Sciatic nerve (tissue), 2 donors: ENCODE measurements around the gene CCDC63. TPM values are rescaled to one million over a fixed set of nuclear protein-coding genes. Genes with fewer than 3 reads are reported as not detected.

Experiments used
- ATAC-seq: fragments of 200-7000 bp; cut with Tn5 transposase; one replicate; pipeline ENCODE4 v1.9.1; 2020; ENCODE audit warnings: mild to moderate bottlenecking, moderate library complexity
- DNase-seq: peaks from one replicate; pipeline ENCODE4 v3.0.0-alpha.2; 2020; ENCODE audit warnings: low spot score
- intact Hi-C: fragments of 100-400 bp; cut with DNase I; formaldehyde crosslinking; loops from one replicate; pipeline ENCODE4 v1.14.2; 2022
- total RNA-seq: library from RNA; stranded (reverse); fragmentation: NEBNext Ultra II Directional; extraction: Animal tissue kit (Norgen Biotek cat#: 25700); gene quantifications from one replicate; pipeline ENCODE4 v1.2.1, GENCODE V29; 2021
- donor health status: DM: no; HTN: no; CAD: no.
- donor health status: DM: no; HTN: no; CAD: no.

CCDC63 gene
- total RNA-seq: not detected

DNA sequence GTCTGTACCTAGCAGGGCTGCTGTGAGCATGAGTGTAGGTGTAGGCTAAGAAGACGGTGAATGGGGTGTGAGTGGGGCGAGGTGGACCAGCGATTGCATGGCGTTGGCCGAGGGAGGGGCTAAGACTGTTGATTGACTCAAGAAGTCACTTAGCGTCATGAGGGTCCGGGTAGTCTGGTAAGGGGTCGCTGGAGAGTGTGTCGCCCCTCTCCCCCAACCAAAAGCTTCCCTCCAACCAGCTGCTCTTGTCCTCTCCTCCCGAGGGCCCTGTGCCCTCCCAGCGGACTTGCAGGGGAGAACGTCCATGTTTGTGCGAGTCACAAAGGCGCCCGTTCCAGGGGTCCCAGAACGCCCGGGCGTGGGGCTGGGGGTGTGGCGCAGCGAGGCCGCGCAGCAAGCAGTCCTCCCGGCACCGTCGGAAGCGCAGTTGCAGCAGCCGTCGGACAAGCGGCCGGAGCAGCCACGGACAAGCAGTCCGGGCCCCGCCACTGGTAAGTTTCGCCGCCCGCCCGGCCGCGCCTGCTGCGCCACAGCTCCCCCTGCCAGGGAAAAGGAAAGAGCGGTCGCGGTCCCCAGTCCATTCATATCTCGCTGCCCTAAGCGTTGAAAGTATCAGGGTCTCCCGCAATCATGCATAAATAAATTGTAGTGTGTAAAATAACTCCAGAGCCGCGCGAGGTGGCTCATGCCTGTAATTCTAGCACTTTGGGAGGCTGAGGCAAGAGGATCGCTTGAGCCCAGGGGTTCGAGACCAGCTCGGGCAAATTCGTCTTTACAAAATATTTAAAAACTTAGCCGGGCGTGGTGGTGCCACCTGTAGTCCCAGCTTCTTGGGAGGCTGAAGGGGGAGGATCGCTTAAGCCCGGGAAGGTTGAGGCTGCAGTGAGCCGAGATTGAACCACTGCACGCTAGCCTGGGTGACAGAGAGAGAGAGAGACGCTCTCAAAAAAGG is at the start of gene CCDC63:
CCDC63 (plus strand) TSS at position 373 of the 952 bp plus-strand sequence. CDS start 5,968 bp downstream, outside the sequence.
- intact Hi-C loops: no loop called here
- DNase-seq: peak; percentile 67
- ATAC-seq: peak; percentile 55

DNA sequence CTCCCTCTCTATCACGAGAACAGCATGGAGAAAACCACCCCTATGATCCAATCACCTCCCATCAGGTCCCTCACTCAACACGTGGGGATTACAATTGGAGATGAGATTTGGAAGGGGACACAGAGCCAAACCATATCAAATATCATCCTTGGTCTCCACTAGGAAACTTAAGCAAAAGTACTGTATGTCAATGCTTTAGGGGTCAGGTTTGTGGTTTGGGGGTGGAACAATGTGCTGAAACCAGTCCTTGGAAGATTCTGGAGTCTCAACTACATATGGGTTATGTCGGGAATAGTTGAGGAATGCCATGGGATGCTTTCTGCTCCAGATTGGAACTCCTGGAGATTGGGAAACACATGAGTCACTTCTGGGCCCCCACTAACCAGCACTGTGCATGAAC is 48.3 kb upstream of the CCDC63 start:
- intact Hi-C loops: no loop called here
- ATAC-seq (no peak), DNase-seq (no peak)

DNA sequence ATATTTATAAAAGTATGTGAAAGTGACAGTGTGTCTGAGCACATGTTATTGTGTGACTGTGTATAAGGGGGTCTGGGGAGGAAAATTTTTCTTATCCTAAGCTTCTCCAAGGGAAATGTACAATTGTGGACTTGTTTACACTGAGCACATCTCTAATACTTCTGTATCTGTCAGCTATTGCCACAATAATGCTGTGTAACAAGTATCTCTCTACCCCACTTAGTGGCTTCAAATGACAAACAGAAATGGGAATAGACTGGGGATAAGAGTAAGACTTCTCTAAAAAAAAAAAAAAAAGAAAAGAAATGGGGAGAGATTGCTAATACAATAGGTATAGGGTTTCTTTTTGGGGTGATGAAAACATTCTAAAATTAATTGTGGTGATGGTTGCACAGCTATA is 44.3 kb upstream of the CCDC63 start:
- ATAC-seq (no peak), DNase-seq (no peak)
- intact Hi-C loops: no loop called here

DNA sequence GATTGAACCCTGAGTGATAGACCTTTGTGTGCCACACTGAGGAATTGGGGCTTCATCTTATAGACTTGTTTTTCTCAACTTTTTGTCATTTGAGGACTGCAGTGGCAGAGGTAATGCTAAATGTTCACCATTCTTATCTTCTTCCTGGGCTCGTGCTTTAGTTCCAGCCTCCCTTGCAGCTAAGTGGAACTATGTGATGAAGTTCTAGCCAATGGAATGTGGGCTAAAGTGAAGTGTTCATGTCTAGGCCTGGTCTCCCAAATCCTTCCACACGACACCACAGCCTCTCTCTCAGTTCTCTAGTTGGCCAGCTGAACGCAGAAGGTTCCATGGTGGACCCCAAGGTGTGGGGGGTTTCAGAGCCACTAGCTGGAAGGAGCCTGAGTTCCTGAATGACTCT is 42.4 kb upstream of the CCDC63 start:
- no peak for ATAC-seq
- DNase-seq: no peak
- intact Hi-C loops: no loop called here

DNA sequence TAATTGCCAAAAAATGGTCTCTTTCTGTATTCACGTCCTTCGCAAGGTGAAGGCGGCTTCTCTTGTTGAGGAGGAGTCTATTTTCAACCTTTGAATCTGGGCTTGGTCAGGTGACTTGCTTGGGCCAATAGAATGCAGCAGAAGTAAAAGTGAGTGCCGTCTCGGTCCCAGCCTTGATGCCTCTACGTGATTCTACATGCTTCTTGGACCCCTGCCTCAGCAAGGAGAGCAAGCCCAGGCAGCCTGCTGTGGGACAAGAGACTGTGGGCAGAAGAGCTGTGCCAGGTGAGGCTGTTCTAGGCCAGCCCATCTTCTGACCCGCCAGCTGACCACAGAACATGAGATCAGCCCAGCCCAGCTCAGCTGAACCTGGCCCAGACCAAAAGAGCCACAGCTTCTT is 39.1 kb upstream of the CCDC63 start:
- ATAC-seq (no peak), DNase-seq (no peak)
- intact Hi-C loops: no loop called here

DNA sequence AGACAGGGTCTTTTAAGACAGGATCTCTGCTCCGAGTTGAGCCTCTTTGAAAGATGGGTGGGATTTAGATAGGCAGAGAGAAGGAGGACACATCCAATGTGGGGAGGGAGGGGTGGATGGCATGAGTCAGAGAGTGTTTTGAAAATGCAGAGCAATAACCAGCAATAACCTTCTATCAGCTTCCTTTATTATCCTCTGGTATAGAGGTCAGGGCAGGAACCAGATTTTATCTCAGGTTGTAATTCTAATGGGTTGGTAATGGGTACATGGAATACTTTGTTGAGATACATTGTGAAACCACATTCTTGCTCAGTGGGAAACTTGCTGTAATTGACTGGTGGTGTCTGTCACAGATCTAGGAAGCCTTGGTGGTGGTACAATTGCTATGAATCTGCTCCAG is 37.6 kb upstream of the CCDC63 start:
- intact Hi-C loops: no loop called here
- ATAC-seq (no peak), DNase-seq (no peak)

DNA sequence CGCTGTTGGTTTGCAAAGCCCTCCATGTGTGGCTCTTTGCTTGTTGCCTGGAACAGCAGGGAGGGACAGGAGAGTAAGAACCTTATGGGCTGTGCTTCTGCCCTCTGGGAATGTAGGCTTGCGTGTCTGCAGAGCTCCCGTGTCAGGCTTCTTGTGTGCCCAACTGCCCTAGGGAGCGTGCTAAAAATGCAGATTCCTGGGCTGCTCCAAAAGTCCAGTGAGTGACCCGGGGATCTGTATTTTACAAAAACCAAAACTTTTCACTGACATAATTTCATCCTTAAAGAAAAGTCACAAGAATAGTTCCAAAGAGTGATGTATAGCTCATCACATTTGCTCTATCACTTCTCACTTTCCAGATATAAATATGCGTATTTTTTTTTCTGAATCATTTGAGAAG is 34.8 kb upstream of the CCDC63 start:
- intact Hi-C loops: no loop called here
- DNase-seq (no peak), ATAC-seq (no peak)

DNA sequence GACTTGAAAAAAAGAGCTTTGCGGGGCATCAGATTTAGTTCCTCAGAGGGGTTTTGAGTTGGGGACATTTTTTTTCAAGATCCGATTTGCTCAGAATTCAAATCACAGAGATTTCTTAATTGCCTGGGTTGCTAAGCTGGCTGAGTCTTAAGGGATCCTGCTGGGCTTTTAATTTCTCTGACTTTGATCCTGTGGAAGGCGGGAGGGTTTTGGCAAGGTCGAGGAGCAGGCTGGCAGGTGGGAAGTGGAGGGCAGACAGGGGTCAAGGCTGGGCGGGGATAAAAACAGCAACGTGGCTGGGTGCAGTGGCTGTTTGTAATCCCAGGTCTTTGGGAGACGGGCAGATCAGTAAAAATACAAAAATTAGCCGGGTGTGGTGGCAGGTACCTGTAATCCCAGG is 33.5 kb upstream of the CCDC63 start:
- intact Hi-C loops: no loop called here
- no peak for ATAC-seq
- DNase-seq: no peak

DNA sequence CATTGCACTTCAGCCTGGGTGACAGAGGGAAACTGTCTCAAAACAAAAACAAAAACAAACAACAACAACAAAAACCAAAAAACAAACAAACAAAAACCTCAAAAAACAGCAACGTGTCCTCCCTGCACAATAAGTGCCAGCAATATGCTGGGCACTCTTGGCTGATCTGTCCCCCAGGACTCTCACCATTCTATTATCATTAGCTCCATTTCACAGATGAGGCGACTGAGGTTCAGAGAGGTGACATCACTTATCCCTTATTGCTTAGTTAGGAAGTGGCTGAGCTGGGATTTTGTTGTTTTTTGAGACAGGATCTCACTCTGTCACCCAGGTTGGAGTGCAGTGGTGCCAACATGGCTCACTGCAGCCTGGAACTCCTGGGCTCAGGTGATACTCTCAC is 33.0 kb upstream of the CCDC63 start:
- ATAC-seq: no peak
- no peak for DNase-seq
- intact Hi-C loops: no loop called here

DNA sequence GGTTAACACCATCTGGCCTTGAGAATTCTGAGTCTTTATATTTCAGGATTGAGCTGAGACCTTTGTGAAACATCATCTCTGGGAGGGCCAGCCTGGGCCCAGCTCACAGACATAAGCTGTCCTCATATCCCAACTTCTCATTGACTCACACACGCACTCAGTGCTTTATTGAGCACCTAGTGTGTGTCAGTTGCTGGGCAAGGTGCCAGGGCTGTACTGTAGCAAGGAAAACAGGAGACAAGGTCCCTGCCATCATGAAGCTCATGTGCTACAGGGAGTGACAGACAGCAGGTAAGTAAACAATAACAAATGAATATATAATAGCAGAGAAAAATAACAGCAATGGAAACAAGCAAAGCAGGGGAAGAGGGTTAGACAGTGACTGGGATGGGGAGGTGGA is 30.5 kb upstream of the CCDC63 start:
- intact Hi-C loops: no loop called here
- no peak for DNase-seq
- ATAC-seq: no peak

DNA sequence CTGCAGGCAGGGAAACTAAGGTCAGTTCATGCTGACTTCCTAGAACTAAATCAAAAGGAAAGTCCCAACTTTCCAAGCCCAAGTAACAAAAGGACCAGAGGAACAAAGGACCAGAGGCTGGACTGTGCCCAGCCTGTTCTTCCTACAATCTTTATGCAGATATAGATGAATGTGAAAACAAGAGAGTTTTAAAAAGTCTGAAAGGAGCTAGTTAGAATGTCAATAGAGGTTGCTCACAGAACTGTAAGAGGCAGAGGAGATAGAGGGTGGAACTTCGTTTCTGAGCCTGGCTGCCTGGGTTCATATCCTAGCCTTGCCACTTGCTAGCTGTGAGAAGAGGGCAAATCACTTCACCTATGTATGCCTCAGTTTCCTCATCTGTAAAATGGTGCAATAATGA is 30.0 kb upstream of the CCDC63 start:
- ATAC-seq: no peak
- intact Hi-C loops: no loop called here
- DNase-seq: no peak

DNA sequence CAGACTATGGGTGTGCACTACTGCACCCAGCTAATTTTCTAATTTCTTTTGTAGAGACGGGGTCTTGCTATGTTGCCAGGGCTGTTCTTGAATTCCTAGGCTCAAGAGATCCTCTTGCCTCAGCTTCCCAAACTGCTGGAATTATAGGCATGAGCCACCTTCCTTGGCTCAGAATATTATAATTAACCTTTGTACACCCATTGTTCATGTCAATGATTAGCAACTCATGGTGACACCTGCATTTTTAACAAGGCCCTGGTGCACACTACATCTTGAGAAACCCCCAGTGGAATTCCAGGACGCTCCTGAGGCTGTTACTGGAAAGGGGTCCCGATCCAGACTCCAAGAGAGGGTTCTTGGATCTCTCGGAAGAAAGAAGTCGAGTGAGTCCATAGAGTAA is 28.3 kb upstream of the CCDC63 start:
- no peak for ATAC-seq
- intact Hi-C loops: no loop called here
- no peak for DNase-seq

DNA sequence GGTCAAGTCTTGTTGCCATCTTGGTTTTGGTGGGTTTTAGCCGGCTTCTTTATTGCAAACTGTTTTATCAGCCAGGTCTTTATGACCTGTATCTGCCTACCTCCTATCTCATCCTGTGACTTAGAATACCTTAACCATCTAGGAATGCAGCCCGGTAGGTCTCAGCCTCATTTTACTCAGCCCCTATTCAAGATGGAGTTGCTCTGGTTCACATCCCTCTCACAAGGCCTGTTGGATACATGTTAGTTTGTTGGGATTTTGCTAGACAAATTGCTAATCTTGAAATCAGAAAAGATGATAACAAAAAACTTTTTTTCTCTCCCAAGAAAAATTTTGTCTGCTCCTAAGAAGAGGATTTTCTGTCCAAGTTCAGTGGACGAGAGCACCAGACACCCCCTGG is 27.6 kb upstream of the CCDC63 start:
- intact Hi-C loops: no loop called here
- DNase-seq: no peak
- ATAC-seq: no peak

DNA sequence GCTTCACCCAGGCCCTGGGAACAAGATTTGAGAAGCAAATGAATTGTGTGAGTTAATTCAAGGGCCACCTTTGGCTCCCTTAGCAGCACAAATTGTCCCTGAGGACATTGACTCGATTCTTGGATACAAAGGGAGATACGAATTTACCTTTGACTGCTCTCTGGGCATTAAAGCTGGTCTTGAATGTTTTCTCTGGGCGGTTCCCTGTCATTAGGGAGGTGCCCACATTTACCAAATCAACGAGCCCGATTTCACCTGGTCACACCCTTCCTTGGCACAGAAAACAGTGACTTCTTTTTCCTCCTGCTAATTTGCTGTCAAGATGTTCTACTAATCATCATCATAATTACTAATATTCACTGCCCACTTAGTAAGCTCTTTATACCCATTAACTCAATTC is 27.1 kb upstream of the CCDC63 start:
- DNase-seq (no peak), ATAC-seq (no peak)
- intact Hi-C loops: no loop called here

DNA sequence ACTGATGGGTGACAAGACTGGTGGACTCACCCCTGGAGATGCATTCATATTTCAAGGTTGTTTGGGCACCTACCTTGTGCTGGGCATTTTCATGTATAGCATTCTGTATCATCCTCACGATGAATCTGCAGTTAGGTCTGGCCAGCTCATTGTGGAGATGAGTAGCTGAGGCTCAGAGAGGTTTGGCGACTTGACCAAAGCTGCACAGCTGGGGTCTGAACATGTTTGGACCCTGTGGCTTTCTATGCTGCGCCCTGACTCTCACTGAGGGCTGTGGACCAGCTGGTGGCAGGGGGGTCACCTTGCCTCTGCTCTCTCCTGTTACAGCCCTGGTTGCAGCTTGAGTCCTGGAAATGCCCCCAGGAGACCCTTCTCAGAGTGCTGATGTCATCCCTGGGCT is 24.9 kb upstream of the CCDC63 start:
- DNase-seq (no peak), ATAC-seq (no peak)
- intact Hi-C loops: no loop called here

DNA sequence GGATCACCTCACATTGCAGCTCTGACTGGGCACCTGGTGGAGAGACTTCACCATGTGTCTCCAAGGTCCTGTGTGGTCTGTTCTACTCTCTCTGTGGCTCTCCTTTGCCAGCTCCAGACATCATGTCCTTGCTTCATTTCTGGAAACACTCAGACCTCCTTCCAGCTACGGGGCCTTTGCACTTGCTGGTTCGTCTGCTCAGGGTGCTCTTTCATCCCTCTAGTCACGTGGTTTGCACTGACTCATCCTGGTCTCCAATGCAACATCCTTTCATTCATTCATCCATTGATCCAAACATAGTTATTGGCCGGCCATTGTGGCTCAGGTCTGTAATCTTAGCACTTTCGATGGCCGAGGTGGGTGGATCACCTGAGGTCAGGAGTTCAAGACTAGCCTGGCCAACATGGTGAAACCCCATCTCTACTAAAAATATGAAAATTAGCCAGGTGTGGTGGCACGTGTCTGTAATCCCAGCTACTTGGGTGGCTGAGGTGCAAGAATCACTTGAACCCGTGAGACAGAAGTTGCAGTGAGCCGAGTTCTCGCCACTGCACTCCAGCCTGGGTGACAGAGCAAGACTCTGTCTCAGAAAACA is 23.9 kb upstream of the CCDC63 start:
- DNase-seq (no peak), ATAC-seq (no peak)
- intact Hi-C loops: no loop called here

DNA sequence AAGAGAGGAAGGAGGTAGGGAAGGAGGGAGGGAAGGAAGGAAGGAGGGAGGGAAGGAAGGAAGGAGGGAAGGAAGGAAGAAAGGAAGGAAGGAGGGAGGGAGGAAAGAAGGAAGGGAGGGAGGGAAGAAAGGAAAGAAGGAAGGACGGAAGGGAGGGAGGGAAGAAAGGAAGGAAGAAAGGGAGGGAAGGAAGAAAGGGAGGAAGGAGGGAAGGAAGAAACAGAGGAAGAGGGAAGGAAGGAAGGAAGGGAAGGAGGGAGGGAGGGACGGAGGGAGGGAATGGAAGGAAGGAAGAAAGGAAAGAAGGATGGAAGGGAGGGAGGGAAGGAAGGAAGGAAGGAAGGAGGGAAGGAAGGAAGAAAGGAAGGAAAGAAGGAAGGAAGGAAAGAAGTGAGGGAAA is 22.4 kb upstream of the CCDC63 start:
- no peak for DNase-seq
- ATAC-seq: no peak
- intact Hi-C loops: no loop called here

DNA sequence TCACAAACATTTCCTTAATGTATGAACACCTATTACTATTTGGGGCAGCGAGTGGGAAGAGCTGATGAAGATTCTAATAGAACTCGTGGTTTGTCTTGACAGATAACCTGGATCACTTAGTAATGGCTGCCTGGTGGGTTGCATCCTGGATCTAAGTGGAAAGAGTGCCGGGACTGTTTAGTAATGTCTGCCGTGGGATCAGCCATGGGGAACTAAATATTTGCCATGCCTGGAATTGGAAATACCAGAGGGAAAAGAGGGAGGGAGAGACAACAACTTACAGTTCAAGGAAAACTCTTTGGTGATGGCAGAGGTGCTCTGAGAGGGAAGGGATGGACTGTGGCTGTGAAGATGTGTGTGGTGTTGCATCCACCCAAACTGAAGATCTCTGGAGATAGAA is 21.3 kb upstream of the CCDC63 start:
- DNase-seq (no peak), ATAC-seq (no peak)
- intact Hi-C loops: no loop called here

DNA sequence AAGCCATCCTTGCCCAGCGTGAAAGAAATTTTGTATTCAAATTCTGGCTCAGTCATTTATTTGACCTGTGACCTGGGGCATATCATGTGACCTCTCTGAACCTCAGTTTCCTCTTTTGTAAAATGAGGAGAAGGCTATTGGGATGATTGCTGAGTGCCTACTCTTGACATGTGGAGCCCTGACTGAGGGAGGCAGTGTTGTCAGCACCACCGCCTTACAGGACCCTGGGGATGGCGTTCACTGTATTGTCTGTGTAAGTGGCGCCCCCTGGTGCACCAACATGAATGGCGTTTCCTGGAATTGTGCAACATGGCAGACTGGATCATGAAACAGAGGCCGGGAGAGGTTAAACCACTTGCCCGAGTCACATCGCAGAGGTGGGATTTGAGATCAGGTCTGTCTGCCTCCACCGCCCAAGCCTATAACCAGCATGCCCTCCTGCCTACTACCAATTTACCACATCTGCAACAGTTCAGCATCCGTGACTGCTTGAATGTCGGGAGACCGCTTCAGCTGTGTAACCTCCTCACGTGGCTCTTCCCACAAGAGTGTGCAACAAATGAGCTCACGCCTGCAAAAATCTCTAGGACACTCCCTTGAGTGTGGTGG is 20.1 kb upstream of the CCDC63 start:
- intact Hi-C loops: no loop called here
- DNase-seq (peak; percentile 89), ATAC-seq (peak; percentile 96)

DNA sequence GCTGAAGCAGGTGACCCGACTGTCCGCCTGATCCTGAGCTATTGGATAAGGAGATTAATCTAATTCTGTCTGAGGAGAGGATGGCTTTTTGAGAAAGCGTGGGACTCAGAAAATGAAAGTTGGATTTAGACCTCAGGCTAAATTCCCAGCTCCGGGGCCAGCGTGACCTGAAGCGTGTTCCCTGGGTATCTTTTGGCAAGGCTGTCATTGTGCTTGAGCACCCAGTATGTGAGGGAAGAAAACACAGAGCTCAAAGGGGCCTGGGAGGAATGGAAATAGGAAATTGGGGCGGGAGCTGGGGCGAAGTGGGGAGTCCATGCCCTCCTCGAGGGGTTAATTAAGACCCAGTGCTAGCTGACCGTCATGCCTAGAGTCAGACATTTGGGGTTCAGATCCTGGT is 17.5 kb upstream of the CCDC63 start:
- DNase-seq (no peak), ATAC-seq (no peak)
- intact Hi-C loops: no loop called here
